Left ventricle myocardium inferior (tissue), 1 donor: ENCODE data around the gene SLC26A6. TPM values are rescaled to one million over a fixed set of nuclear protein-coding genes. Genes with fewer than 3 reads are reported as not detected.

Source experiments
- DNase-seq: peaks from one replicate; pipeline ENCODE4 v3.0.0-alpha.2; 2020
- H3K27ac ChIP-seq: fragments of 200-600 bp; replicated peaks from 2 replicates; pipeline ENCODE4 v1.8.0; 2021
- H3K27me3 ChIP-seq: fragments of 200-600 bp; 2 replicates; pipeline ENCODE4 v1.8.0; 2021; ENCODE audit warnings: low read depth
- H3K36me3 ChIP-seq: fragments of 200-600 bp; 2 replicates; pipeline ENCODE4 v1.8.0; 2021
- H3K4me1 ChIP-seq: fragments of 200-600 bp; 2 replicates; pipeline ENCODE4 v1.8.0; 2021
- H3K4me3 ChIP-seq: fragments of 200-600 bp; 2 replicates; pipeline ENCODE4 v1.8.0; 2021; ENCODE audit warnings: mild to moderate bottlenecking, moderate library complexity
- H3K9me3 ChIP-seq: fragments of 200-600 bp; replicated peaks from 2 replicates; pipeline ENCODE4 v1.8.0; 2021
- intact Hi-C: fragments of 100-400 bp; cut with micrococcal nuclease; formaldehyde crosslinking; loops from one replicate; pipeline ENCODE4 v1.11.0; 2022
- total RNA-seq: library from RNA; stranded (reverse); fragmentation: NEBNext Ultra II Directional; extraction: Animal tissue kit (Norgen Biotek cat#: 25700); gene quantifications from one replicate; pipeline ENCODE4 v1.2.1, GENCODE V29; 2021
- TF ChIP-seq, protein P1 (sequence below): fragments of 200-600 bp; IDR thresholded peaks from 2 replicates; pipeline ENCODE4 v1.8.0; 2021; ENCODE audit warnings: antibody characterized with exemption, mild to moderate bottlenecking, borderline replicate concordance
- donor health status: DM: no; HTN: yes; CAD: no; lungs with severe emphysema.

Gene SLC26A6
- total RNA-seq, 1 donor from 2014 or later, result 12.9 TPM

DNA sequence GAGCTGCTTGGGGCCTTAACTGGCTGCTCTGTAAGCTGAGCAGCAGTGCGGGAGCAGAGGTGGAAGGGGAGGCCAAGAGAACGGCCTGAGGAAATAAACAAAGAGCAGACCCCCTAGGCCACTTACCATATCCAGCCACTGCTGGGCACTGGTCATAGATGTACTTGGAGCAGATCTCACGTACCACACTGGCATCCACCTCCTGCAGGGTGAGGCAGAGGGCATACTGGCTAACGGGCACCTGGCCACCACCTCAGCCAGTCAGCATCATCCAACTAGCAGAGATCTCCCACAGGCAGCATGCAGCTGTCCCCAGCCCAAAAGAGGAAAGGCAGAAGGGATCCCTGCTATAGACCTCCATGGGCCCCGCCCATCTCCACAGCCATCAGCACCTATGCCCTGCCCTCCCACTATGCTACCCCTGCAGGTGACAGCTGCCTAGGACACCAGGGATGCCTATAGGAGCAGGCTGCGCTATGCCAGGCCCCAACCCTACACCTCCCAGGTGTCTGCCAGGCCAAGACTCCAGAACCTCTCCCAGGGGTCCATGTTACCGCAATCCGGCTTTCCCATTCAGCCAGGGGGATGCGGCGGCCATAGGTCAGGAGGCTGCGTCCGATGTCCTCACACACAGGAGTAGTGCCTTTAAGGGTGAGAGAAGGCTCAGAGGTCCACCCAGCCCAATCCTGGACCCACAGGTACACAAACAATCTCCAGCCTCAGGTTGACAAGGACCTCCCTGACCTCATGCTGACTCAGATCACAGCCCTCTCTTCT lies 35.6 kb downstream of the SLC26A6 start:
- Histone ChIP-seq H3K9me3 (no peaks in the 10 kb centered on the region), H3K4me3 (peak overlapping the region; percentile 40), H3K4me1 (peaks cover 100% of the 10 kb centered on the region), H3K27me3 (peaks cover 4% of the 10 kb centered on the region), H3K36me3 (peaks cover 59% of the 10 kb centered on the region), H3K27ac (peak overlapping the region; percentile 95)
- TF ChIP-seq, protein P1, sequence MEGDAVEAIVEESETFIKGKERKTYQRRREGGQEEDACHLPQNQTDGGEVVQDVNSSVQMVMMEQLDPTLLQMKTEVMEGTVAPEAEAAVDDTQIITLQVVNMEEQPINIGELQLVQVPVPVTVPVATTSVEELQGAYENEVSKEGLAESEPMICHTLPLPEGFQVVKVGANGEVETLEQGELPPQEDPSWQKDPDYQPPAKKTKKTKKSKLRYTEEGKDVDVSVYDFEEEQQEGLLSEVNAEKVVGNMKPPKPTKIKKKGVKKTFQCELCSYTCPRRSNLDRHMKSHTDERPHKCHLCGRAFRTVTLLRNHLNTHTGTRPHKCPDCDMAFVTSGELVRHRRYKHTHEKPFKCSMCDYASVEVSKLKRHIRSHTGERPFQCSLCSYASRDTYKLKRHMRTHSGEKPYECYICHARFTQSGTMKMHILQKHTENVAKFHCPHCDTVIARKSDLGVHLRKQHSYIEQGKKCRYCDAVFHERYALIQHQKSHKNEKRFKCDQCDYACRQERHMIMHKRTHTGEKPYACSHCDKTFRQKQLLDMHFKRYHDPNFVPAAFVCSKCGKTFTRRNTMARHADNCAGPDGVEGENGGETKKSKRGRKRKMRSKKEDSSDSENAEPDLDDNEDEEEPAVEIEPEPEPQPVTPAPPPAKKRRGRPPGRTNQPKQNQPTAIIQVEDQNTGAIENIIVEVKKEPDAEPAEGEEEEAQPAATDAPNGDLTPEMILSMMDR, result no peak
- no peak for DNase-seq
- intact Hi-C loops, result no loop called here

DNA sequence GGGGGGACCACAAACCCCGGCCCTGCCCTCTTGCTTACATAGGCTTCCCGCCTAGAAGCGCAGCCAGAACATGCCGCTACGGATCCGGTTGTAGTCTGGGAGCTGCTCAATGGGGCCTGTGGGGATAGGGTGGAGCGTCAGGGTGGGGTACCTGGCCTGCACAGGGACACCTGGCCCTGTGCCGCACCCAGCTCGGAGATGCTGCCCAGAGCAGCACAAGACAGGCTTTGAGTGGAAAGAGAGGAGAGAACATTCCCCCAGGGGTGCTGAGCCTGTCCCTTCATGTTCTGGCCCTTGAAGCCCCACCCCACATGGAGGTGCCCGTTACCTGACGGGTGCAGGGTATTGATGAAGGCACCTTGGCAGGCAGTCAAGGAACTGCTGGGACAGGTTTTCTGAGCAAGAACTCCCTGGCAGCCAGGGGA lies 36.2 kb downstream of the SLC26A6 start:
- Histone ChIP-seq H3K36me3 (peaks cover 53% of the 10 kb centered on the region), H3K27ac (peak overlapping the region; percentile 95), H3K4me3 (peak overlapping the region; percentile 40), H3K4me1 (peaks cover 99% of the 10 kb centered on the region), H3K27me3 (peaks cover 7% of the 10 kb centered on the region), H3K9me3 (no peaks in the 10 kb centered on the region)
- intact Hi-C loops, result no loop called here
- TF ChIP-seq, protein P1, result no peak
- no peak for DNase-seq

DNA sequence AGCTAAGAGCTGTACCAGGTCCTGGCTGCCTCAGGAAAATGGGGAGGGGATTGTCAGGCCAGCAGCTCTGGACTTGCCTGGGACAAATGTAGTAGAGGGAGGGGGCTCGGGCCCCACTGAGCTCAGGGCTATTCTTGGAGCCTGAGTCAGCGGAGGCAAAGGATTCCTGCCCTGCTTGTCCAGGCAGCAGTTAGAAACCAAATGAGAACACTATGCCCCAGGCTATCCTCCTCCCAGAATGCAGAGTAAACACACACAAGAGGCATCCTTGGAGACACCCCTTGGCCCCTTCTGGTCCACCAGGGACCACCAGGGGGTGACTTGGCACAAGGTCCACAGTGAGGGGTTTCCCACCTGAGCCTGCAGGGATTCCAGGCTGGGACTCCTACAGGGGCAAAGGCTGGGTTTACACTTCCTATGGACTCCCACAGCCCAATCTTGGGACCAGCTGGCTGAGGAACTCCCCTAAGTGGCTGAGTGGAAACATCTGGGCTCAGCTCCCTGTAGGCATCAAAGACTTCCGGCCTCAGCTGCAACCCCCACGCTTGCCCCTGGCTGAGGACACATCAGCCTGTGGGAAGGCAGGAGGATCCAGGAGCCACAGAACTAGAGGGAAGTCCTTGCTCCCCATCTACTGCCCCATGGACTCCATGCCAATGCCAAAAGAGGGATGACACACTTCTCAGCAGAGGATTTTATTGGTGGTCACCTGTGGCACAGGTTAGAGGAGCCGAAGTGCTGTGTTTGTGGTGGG lies 36.8 kb downstream of the SLC26A6 start:
- peak; percentile 70 for DNase-seq
- TF ChIP-seq, protein P1, result no peak
- peaks cover 93% of the 10 kb centered on the region for H3K4me1 ChIP-seq
- H3K36me3 ChIP-seq, result peaks cover 47% of the 10 kb centered on the region
- peak overlapping the region; percentile 40 for H3K4me3 ChIP-seq
- no peaks in the 10 kb centered on the region for H3K9me3 ChIP-seq
- H3K27me3 ChIP-seq, result peaks cover 10% of the 10 kb centered on the region
- peak overlapping the region; percentile 95 for H3K27ac ChIP-seq
- intact Hi-C loops, result no loop called here

DNA sequence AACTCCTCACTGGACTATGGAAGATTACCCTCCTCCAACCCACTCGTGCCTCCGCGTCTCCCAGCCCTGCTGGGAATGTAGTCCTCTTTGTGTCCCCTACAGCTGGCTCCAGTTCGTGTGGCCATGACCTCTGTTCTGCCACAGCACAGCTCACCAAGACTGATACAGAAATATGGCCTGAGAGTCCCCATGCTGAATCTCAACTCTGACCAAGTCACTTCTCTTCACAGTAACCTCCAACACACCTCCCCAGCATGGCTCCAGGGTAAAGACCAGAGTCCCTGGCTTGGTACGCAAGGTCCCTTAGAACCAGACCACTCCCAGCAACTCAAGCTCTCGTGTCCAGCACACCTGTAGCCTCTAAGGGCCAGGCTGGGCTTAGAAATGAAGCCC lies 37.9 kb downstream of the SLC26A6 start:
- peaks cover 36% of the 10 kb centered on the region for H3K36me3 ChIP-seq
- H3K9me3 ChIP-seq, result no peaks in the 10 kb centered on the region
- H3K27ac ChIP-seq, result peak overlapping the region; percentile 95
- intact Hi-C loops, result no loop called here
- DNase-seq, result no peak
- TF ChIP-seq, protein P1, result no peak
- peak overlapping the region; percentile 2 for H3K4me3 ChIP-seq
- peaks cover 10% of the 10 kb centered on the region for H3K27me3 ChIP-seq
- H3K4me1 ChIP-seq, result peaks cover 82% of the 10 kb centered on the region

DNA sequence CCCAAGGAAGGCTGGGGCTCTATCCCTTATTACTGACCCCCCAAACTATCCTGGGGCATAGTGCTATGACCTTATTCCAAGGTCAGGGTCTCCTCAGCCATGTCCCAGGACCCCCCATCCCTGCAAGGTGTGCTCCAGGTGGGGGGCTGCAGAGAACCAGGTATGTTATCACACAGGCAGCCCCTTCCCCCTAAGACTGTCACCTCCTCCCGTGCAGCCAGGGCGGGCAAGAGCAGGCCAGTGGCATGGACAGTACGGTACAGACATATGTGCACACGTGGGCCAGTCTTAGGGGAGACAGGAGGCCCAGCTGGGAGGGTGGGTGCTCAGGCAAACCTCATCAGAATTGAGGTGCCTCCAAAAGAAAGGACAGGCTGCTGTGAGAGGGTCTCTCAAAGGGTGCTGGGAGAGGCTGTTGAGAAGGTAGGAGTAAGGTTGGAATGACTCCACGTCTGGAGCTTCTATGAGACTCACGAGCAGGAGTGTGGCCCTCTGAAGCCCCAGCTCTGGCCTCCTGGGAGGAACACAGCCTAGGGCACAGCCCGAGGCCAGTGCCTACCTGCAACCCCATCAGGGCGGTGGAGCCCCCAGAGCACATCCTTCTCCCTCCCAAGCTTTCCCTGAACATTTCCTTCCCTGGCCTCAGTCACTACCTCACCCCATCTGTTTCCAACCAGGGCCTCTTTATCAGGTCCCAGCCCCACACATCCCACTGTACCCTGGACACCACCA lies 38.4 kb downstream of the SLC26A6 start:
- DNase-seq, result no peak
- Histone ChIP-seq H3K9me3 (no peaks in the 10 kb centered on the region), H3K4me1 (peaks cover 76% of the 10 kb centered on the region), H3K27me3 (peaks cover 10% of the 10 kb centered on the region), H3K36me3 (peaks cover 34% of the 10 kb centered on the region), H3K4me3 (no peak overlapping the region), H3K27ac (peak overlapping the region; percentile 95)
- intact Hi-C loops, result no loop called here
- TF ChIP-seq, protein P1, result no peak
